SK-N-SH treated with all-trans-retinoic acid at 6 μM for 48 hours (cell line): Measurements from ENCODE around the gene OR6Y1.
A peak's percentile ranks its signal among the peaks of the same experiment; 100 is the strongest.

Experiments
- ATAC-seq: fragments of 200-7000 bp; cut with Tn5 transposase; 3 replicates; pipeline ENCODE4 v1.9.1; 2020; ENCODE audit warnings: mild to moderate bottlenecking, moderate library complexity
- BACH2 ChIP-seq: fragments of 250-450 bp; sonication (Bioruptor Pico); IDR thresholded peaks from 2 replicates; pipeline ENCODE4 v1.9.0; 2021; ENCODE audit warnings: mild to moderate bottlenecking, borderline replicate concordance
- CSDC2 ChIP-seq: fragments of 250-450 bp; sonication (Bioruptor Pico); IDR thresholded peaks from 2 replicates; pipeline ENCODE4 v1.5.0; 2020; ENCODE audit warnings: mild to moderate bottlenecking, moderate library complexity
- ESRRG ChIP-seq: fragments of 250-450 bp; sonication (Bioruptor Pico); IDR thresholded peaks from 2 replicates; pipeline ENCODE4 v1.6.1; 2021; ENCODE audit warnings: mild to moderate bottlenecking
- GLIS3 ChIP-seq: fragments of 250-450 bp; sonication (Bioruptor Pico); IDR thresholded peaks from 2 replicates; pipeline ENCODE4 v1.5.0; 2020; ENCODE audit warnings: mild to moderate bottlenecking, moderate library complexity
- ISL1 ChIP-seq: fragments of 250-450 bp; sonication (Bioruptor Pico); IDR thresholded peaks from 2 replicates; pipeline ENCODE4 v2.1.2; 2022; ENCODE audit warnings: mild to moderate bottlenecking, moderate library complexity
- OSR1 ChIP-seq: fragments of 250-450 bp; sonication (Bioruptor Pico); IDR thresholded peaks from 2 replicates; pipeline ENCODE4 v1.8.0; 2022; ENCODE audit warnings: moderate library complexity, mild to moderate bottlenecking, inconsistent platforms
- PPARA ChIP-seq: fragments of 250-450 bp; sonication (Bioruptor Pico); IDR thresholded peaks from 2 replicates; pipeline ENCODE4 v1.5.0; 2020; ENCODE audit warnings: mild to moderate bottlenecking, borderline replicate concordance
- RARB ChIP-seq: fragments of 250-450 bp; sonication (Bioruptor Pico); IDR thresholded peaks from 2 replicates; pipeline ENCODE4 v1.8.0; 2021; ENCODE audit warnings: mild to moderate bottlenecking, moderate library complexity
- SNAI2 ChIP-seq: fragments of 250-450 bp; sonication (Bioruptor Pico); IDR thresholded peaks from 2 replicates; pipeline ENCODE4 v1.5.0; 2020; ENCODE audit warnings: mild to moderate bottlenecking, moderate library complexity
- TCF4 ChIP-seq: fragments of 250-450 bp; sonication (Bioruptor Pico); IDR thresholded peaks from 2 replicates; pipeline ENCODE4 v1.8.0; 2021; ENCODE audit warnings: mild to moderate bottlenecking, moderate library complexity, borderline replicate concordance
- TOX ChIP-seq: fragments of 250-450 bp; sonication (Bioruptor Pico); IDR thresholded peaks from 2 replicates; pipeline ENCODE4 v1.8.0; 2021; ENCODE audit warnings: mild to moderate bottlenecking, moderate library complexity, borderline replicate concordance
- ZC3H10 ChIP-seq: fragments of 250-450 bp; sonication (Bioruptor Pico); IDR thresholded peaks from 2 replicates; pipeline ENCODE4 v1.5.1; 2021; ENCODE audit warnings: mild to moderate bottlenecking, moderate library complexity
- ZFP3 ChIP-seq: fragments of 250-450 bp; sonication (Bioruptor Pico); IDR thresholded peaks from 2 replicates; pipeline ENCODE4 v1.5.0; 2020; ENCODE audit warnings: mild to moderate bottlenecking, moderate library complexity
- ZFP30 ChIP-seq: fragments of 450-650 bp; formaldehyde crosslinking; IDR thresholded peaks from 2 replicates; pipeline ENCODE4 v1.5.0; 2022; ENCODE audit warnings: mild to moderate bottlenecking, moderate library complexity
- ZNF565 ChIP-seq: fragments of 450-650 bp; formaldehyde crosslinking; conservative IDR thresholded peaks from 2 replicates; pipeline ENCODE4 v1.5.0; 2020; ENCODE audit warnings: low read depth, mild to moderate bottlenecking, moderate library complexity
- ZNF70 ChIP-seq: fragments of 450-650 bp; formaldehyde crosslinking; IDR thresholded peaks from 2 replicates; pipeline ENCODE4 v1.5.0; 2020; ENCODE audit warnings: mild to moderate bottlenecking, moderate library complexity
- ZNF8 ChIP-seq: fragments of 450-650 bp; formaldehyde crosslinking; IDR thresholded peaks from 2 replicates; pipeline ENCODE4 v1.5.0; 2020; ENCODE audit warnings: mild to moderate bottlenecking, moderate library complexity
- TF ChIP-seq, protein P1 (sequence below): fragments of 250-450 bp; sonication (Bioruptor Pico); IDR thresholded peaks from 2 replicates; pipeline ENCODE4 v1.8.0; 2021; ENCODE audit warnings: low read depth, mild to moderate bottlenecking, moderate library complexity, borderline replicate concordance
- TF ChIP-seq, protein P2 (sequence below): fragments of 250-450 bp; sonication (Bioruptor Pico); IDR thresholded peaks from 2 replicates; pipeline ENCODE4 v1.5.1; 2021; ENCODE audit warnings: mild to moderate bottlenecking, moderate library complexity
- TF ChIP-seq, protein P3 (sequence below): fragments of 250-450 bp; sonication (Bioruptor Pico); IDR thresholded peaks from 2 replicates; pipeline ENCODE4 v1.5.0; 2020; ENCODE audit warnings: mild to moderate bottlenecking, moderate library complexity
- TF ChIP-seq, protein P4 (sequence below): fragments of 250-450 bp; sonication (Bioruptor Pico); IDR thresholded peaks from 2 replicates; pipeline ENCODE4 v1.8.0; 2020; ENCODE audit warnings: mild to moderate bottlenecking, moderate library complexity, borderline replicate concordance

The OR6Y1 gene

DNA sequence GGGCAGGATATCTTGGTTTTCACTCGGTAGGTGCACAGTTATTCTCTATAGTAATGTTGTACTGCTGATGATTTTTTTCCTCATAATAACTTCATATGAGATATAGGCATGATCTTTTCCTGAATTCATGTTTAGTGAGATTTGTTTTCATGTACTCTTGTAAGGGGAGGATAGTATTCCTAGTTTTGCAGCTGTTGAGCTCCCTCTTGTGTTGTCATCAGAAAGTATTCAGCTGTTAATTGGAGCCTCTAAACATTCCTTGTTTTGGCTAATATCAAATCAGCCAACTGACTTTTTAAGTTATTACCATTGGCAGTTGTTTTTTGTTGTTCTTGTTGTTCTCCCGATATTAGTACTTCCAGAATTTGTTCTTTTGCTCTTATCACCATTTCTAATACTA lies 57.8 kb downstream of the OR6Y1 start:
- no peak for TF ChIP-seq TCF4
- TF ChIP-seq ZC3H10 (CRISPR knock-in tag) = no peak
- TF ChIP-seq ZNF565 (CRISPR knock-in tag) = no peak
- no peak for TF ChIP-seq CSDC2
- no peak for TF ChIP-seq ISL1
- no peak for TF ChIP-seq ZFP3
- TF ChIP-seq ZNF8 (CRISPR knock-in tag) = no peak
- no peak for TF ChIP-seq BACH2 (CRISPR knock-in tag)
- TF ChIP-seq ESRRG (CRISPR knock-in tag) = no peak
- no peak for TF ChIP-seq RARB (CRISPR knock-in tag)
- TF ChIP-seq, protein P1, sequence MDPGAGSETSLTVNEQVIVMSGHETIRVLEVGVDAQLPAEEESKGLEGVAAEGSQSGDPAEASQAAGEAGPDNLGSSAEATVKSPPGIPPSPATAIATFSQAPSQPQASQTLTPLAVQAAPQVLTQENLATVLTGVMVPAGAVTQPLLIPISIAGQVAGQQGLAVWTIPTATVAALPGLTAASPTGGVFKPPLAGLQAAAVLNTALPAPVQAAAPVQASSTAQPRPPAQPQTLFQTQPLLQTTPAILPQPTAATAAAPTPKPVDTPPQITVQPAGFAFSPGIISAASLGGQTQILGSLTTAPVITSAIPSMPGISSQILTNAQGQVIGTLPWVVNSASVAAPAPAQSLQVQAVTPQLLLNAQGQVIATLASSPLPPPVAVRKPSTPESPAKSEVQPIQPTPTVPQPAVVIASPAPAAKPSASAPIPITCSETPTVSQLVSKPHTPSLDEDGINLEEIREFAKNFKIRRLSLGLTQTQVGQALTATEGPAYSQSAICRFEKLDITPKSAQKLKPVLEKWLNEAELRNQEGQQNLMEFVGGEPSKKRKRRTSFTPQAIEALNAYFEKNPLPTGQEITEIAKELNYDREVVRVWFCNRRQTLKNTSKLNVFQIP (CRISPR knock-in tag) = no peak
- TF ChIP-seq ZFP30 (CRISPR knock-in tag) = no peak
- TF ChIP-seq PPARA (CRISPR knock-in tag) = no peak
- TF ChIP-seq ZNF70 (CRISPR knock-in tag) = no peak
- peak; percentile 72 for ATAC-seq

DNA sequence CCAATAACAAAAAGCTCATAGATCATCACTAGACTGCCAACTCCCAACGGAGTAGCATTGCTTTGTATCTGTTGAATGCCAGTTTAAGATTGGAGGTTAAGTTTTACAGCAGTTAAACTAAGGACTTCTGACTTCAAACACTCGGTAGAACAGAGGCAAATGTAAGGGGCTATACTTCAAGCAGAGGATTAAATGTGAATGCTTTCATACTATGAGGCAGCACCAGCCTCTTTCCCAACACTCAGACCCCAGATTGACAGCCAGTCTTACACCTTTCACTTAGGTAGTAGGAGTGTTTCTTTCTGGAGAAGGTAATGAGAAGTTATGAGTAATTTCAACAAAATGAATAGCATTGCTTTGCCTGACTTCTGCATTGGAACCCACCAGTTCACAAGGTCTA lies 59.4 kb downstream of the OR6Y1 start:
- no peak for TF ChIP-seq RARB (CRISPR knock-in tag)
- no peak for TF ChIP-seq GLIS3
- TF ChIP-seq BACH2 (CRISPR knock-in tag) = no peak
- no peak for TF ChIP-seq ZNF8 (CRISPR knock-in tag)
- no peak for TF ChIP-seq ZFP30 (CRISPR knock-in tag)
- TF ChIP-seq ISL1 = no peak
- TF ChIP-seq ZFP3 = no peak
- TF ChIP-seq, protein P1 (CRISPR knock-in tag) = no peak
- no peak for TF ChIP-seq ZC3H10 (CRISPR knock-in tag)
- TF ChIP-seq, protein P2, sequence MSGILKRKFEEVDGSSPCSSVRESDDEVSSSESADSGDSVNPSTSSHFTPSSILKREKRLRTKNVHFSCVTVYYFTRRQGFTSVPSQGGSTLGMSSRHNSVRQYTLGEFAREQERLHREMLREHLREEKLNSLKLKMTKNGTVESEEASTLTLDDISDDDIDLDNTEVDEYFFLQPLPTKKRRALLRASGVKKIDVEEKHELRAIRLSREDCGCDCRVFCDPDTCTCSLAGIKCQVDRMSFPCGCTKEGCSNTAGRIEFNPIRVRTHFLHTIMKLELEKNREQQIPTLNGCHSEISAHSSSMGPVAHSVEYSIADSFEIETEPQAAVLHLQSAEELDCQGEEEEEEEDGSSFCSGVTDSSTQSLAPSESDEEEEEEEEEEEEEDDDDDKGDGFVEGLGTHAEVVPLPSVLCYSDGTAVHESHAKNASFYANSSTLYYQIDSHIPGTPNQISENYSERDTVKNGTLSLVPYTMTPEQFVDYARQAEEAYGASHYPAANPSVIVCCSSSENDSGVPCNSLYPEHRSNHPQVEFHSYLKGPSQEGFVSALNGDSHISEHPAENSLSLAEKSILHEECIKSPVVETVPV (CRISPR knock-in tag) = no peak
- TF ChIP-seq TCF4 = no peak
- TF ChIP-seq OSR1 (CRISPR knock-in tag) = no peak
- no peak for TF ChIP-seq ZNF565 (CRISPR knock-in tag)
- no peak for TF ChIP-seq ZNF70 (CRISPR knock-in tag)
- no peak for TF ChIP-seq CSDC2
- no peak for TF ChIP-seq PPARA (CRISPR knock-in tag)
- TF ChIP-seq SNAI2 (CRISPR knock-in tag) = no peak
- TF ChIP-seq, protein P3, sequence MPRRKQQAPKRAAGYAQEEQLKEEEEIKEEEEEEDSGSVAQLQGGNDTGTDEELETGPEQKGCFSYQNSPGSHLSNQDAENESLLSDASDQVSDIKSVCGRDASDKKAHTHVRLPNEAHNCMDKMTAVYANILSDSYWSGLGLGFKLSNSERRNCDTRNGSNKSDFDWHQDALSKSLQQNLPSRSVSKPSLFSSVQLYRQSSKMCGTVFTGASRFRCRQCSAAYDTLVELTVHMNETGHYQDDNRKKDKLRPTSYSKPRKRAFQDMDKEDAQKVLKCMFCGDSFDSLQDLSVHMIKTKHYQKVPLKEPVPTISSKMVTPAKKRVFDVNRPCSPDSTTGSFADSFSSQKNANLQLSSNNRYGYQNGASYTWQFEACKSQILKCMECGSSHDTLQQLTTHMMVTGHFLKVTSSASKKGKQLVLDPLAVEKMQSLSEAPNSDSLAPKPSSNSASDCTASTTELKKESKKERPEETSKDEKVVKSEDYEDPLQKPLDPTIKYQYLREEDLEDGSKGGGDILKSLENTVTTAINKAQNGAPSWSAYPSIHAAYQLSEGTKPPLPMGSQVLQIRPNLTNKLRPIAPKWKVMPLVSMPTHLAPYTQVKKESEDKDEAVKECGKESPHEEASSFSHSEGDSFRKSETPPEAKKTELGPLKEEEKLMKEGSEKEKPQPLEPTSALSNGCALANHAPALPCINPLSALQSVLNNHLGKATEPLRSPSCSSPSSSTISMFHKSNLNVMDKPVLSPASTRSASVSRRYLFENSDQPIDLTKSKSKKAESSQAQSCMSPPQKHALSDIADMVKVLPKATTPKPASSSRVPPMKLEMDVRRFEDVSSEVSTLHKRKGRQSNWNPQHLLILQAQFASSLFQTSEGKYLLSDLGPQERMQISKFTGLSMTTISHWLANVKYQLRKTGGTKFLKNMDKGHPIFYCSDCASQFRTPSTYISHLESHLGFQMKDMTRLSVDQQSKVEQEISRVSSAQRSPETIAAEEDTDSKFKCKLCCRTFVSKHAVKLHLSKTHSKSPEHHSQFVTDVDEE (CRISPR knock-in tag) = no peak
- no peak for TF ChIP-seq TOX (CRISPR knock-in tag)
- TF ChIP-seq, protein P4, sequence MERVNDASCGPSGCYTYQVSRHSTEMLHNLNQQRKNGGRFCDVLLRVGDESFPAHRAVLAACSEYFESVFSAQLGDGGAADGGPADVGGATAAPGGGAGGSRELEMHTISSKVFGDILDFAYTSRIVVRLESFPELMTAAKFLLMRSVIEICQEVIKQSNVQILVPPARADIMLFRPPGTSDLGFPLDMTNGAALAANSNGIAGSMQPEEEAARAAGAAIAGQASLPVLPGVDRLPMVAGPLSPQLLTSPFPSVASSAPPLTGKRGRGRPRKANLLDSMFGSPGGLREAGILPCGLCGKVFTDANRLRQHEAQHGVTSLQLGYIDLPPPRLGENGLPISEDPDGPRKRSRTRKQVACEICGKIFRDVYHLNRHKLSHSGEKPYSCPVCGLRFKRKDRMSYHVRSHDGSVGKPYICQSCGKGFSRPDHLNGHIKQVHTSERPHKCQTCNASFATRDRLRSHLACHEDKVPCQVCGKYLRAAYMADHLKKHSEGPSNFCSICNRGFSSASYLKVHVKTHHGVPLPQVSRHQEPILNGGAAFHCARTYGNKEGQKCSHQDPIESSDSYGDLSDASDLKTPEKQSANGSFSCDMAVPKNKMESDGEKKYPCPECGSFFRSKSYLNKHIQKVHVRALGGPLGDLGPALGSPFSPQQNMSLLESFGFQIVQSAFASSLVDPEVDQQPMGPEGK = no peak
- ATAC-seq = no peak
